K562 (cell line): ENCODE measurements around the gene INHBE. TPM values are rescaled to one million over a fixed set of nuclear protein-coding genes. Genes with fewer than 3 reads are reported as not detected.

Experiments
- C11orf30 ChIP-seq: fragments of 450-650 bp; IDR thresholded peaks from 2 replicates; pipeline ENCODE4 v1.6.1; 2016; ENCODE audit warnings: low read depth, mild to moderate bottlenecking
- CSDE1 ChIP-seq, 2 experiments: fragments of 450-650 bp; IDR thresholded peaks; 2 replicates each; pipeline ENCODE4 v1.6.1; 2016; ENCODE audit warnings: mild to moderate bottlenecking in 1 of 2
- DDX20 ChIP-seq: fragments of 450-650 bp; IDR thresholded peaks from 2 replicates; pipeline ENCODE4 v1.6.1; 2016; ENCODE audit warnings: missing genetic modification characterization, low read depth, mild to moderate bottlenecking, missing compliant biosample characterization, moderate library complexity
- EGR1 ChIP-seq: fragments of 450-650 bp; conservative IDR thresholded peaks from 2 replicates; pipeline ENCODE4 v1.6.1; 2017; ENCODE audit warnings: mild to moderate bottlenecking
- FOS ChIP-seq: IDR thresholded peaks from 3 replicates; pipeline ENCODE4 v1.6.1; 2011; ENCODE audit not compliant: insufficient read length; ENCODE audit errors: extremely low read depth
- FOSL1 ChIP-seq: fragments of 200-800 bp; sonication (Bioruptor generic); conservative IDR thresholded peaks from 2 replicates; pipeline ENCODE4 v1.6.1; 2016; ENCODE audit warnings: missing genetic modification characterization, missing compliant biosample characterization
- HNRNPH1 ChIP-seq: fragments of 200-400 bp; formaldehyde crosslinking; optimal IDR thresholded peaks from 2 replicates; pipeline ENCODE3; 2017; ENCODE audit warnings: low read depth, mild to moderate bottlenecking, low read length, moderate library complexity
- LEF1 ChIP-seq: fragments of 450-650 bp; IDR thresholded peaks from 2 replicates; pipeline ENCODE4 v1.6.1; 2016; ENCODE audit warnings: mild to moderate bottlenecking
- MAZ ChIP-seq, 2 experiments: fragments of 450-650 bp in 1 of 2; sonication (generic) in 1 of 2; formaldehyde crosslinking; IDR thresholded peaks in 1 of 2; conservative IDR thresholded peaks in 1 of 2; 2 replicates each; pipeline versions ENCODE4 v1.4.0 to v1.5.0; 2020; ENCODE audit warnings: mild to moderate bottlenecking in 1 of 2, missing genetic modification reagents in 1 of 2
- NFATC3 ChIP-seq: fragments of 450-650 bp; IDR thresholded peaks from 2 replicates; pipeline ENCODE4 v1.6.1; 2017; ENCODE audit warnings: mild to moderate bottlenecking
- PHF8 ChIP-seq: fragments of 200-600 bp; sonication (generic); IDR thresholded peaks from 2 replicates; pipeline ENCODE4 v1.6.1; 2012; ENCODE audit warnings: mixed run types, mild to moderate bottlenecking, inconsistent platforms, low read length, moderate library complexity, borderline replicate concordance
- SOX6 ChIP-seq: fragments of 450-650 bp; IDR thresholded peaks from 2 replicates; pipeline ENCODE4 v1.6.1; 2014; ENCODE audit warnings: mild to moderate bottlenecking
- ZSCAN29 ChIP-seq: fragments of 450-650 bp; IDR thresholded peaks from 2 replicates; pipeline ENCODE4 v1.6.1; 2017
- ZSCAN32 ChIP-seq: fragments of 450-650 bp; formaldehyde crosslinking; IDR thresholded peaks from 2 replicates; pipeline ENCODE4 v1.4.0; 2020; ENCODE audit warnings: mild to moderate bottlenecking, moderate library complexity
- polyA plus RNA-seq, 8 experiments: library from polyadenylated mRNA; depleted of rRNA in 4 of 8; stranded (reverse) in 5 of 8; unstranded in 3 of 8; fragments of >200 nt; fragmentation: Nextera tagmentation in 2 of 8; fragmentation: Illumina TruSeq in 1 of 8; extraction: Ambion mirVana in 2 of 8; extraction: Trizol in 1 of 8; gene quantifications; 2 replicates each; pipeline versions ENCODE4 v1.2.1 to v1.2.3, GENCODE V29; 2011 to 2014; ENCODE audit warnings: inconsistent platforms in 1 of 8, missing spikeins in 1 of 8
- total RNA-seq, 7 experiments: library from RNA; depleted of rRNA in 6 of 7; stranded (reverse); fragments of >200 nt in 6 of 7; fragmentation: Illumina TruSeq in 2 of 7; extraction: Trizol in 2 of 7; gene quantifications; 2 replicates each; pipeline versions ENCODE4 v1.2.1 to v1.2.3, GENCODE V29; 2011 to 2021; ENCODE audit warnings: low replicate concordance in 1 of 7
- TF ChIP-seq, protein P1 (sequence below): fragments of 450-650 bp; formaldehyde crosslinking; IDR thresholded peaks from 2 replicates; pipeline ENCODE4 v1.4.0; 2022; ENCODE audit warnings: missing genetic modification characterization
- TF ChIP-seq, protein P2 (sequence below): fragments of 200-800 bp; sonication (Bioruptor generic); IDR thresholded peaks from 2 replicates; pipeline ENCODE4 v1.6.1; 2016; ENCODE audit warnings: missing genetic modification characterization, missing compliant biosample characterization
- TF ChIP-seq, protein P3 (sequence below), 3 experiments: fragments of 200-800 bp in 1 of 3; fragments of 250-450 bp in 1 of 3; fragments of 450-650 bp in 1 of 3; sonication (Bioruptor Pico) in 1 of 3; sonication (Bioruptor generic) in 1 of 3; formaldehyde crosslinking in 1 of 3; IDR thresholded peaks; 2 replicates each; pipeline versions ENCODE4 v1.6.1 to v1.8.0; 2016 to 2022; ENCODE audit warnings: mild to moderate bottlenecking in 2 of 3, missing genetic modification characterization in 2 of 3, missing compliant biosample characterization in 1 of 3, moderate library complexity in 1 of 3

INHBE gene
- total and polyA plus RNA-seq, 9 of the 15 experiments (the other 6 are each of a cell fraction or from before 2014, with no cell fraction given): 0.94 to 9.9 (median 7.3) TPM

DNA sequence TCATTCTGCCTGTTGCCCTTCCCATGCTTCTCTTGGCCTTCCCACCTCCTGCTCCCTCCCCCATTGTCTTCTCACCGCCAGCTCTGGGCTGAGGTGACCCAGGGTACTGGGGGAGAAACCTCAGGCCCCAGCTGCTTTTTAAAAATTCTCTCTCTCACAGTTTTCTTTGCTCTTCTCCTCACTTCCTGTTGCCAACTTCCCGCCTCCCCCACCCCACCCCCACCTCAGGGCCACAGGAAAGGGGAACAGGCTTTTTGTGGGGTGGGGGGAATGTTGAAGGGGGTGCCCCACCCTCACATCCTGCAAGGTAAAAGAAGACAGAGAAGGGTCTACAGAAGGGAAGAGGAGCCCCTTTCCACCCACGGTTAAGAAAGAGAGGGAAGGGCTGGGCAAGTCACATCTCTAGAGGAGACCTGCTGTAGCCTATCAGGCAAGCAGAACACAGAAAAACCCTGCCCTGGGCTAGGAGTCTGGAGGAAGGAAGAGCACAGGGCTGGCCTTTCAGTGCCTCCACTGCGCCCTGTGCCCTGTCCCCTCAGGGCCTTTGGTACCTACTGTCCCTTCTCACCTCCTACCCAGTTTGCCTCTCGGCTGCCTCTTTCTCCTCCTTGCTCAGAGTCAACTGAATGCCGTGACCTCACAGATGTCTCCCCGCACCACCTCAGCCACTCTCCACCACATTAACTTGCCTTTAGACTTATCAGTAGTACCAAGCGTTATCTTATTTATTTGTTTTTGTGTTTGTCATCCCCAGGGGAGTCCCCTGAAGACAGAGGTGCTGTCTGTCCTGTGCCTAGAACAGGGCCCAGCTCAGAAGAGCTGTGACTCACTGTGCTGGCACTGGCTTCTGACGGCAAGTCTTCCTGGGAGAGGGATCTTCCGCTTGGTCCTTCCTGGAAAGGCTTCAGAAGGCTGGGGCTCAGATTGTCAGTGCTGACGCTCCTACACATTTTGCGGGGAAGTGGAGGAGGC, 22.9 kb downstream of the INHBE start (continued):
- TF ChIP-seq EGR1 (peak; percentile 28; the same call in 1 of the 2 replicates), PHF8 (peak; percentile 24; the same call in 1 of the 2 replicates), ZSCAN32 (no peak), HNRNPH1 (no peak), MAZ (CRISPR knock-in tag; conservative IDR thresholded peaks at IDR 0.05 in 1 of 2, IDR thresholded peaks at IDR 0.05 in 1 of 2) (peak; percentile 6 to 16; a peak in 1 of 4 replicates), C11orf30 (no peak), LEF1 (peak; percentile 10; the same call in 1 of the 2 replicates), FOS (no peak), FOSL1 (tag) (peak; percentile 73), ZSCAN29 (no peak), SOX6 (0 out of 2 replicates have a peak, but pooled peaks have one; percentile 9), NFATC3 (no peak), DDX20 (no peak), CSDE1 (IDR thresholded peaks at IDR 0.05) (no peak)
- TF ChIP-seq, protein P1, sequence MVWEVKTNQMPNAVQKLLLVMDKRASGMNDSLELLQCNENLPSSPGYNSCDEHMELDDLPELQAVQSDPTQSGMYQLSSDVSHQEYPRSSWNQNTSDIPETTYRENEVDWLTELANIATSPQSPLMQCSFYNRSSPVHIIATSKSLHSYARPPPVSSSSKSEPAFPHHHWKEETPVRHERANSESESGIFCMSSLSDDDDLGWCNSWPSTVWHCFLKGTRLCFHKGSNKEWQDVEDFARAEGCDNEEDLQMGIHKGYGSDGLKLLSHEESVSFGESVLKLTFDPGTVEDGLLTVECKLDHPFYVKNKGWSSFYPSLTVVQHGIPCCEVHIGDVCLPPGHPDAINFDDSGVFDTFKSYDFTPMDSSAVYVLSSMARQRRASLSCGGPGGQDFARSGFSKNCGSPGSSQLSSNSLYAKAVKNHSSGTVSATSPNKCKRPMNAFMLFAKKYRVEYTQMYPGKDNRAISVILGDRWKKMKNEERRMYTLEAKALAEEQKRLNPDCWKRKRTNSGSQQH (CRISPR knock-in tag): no peak
- TF ChIP-seq, protein P2, sequence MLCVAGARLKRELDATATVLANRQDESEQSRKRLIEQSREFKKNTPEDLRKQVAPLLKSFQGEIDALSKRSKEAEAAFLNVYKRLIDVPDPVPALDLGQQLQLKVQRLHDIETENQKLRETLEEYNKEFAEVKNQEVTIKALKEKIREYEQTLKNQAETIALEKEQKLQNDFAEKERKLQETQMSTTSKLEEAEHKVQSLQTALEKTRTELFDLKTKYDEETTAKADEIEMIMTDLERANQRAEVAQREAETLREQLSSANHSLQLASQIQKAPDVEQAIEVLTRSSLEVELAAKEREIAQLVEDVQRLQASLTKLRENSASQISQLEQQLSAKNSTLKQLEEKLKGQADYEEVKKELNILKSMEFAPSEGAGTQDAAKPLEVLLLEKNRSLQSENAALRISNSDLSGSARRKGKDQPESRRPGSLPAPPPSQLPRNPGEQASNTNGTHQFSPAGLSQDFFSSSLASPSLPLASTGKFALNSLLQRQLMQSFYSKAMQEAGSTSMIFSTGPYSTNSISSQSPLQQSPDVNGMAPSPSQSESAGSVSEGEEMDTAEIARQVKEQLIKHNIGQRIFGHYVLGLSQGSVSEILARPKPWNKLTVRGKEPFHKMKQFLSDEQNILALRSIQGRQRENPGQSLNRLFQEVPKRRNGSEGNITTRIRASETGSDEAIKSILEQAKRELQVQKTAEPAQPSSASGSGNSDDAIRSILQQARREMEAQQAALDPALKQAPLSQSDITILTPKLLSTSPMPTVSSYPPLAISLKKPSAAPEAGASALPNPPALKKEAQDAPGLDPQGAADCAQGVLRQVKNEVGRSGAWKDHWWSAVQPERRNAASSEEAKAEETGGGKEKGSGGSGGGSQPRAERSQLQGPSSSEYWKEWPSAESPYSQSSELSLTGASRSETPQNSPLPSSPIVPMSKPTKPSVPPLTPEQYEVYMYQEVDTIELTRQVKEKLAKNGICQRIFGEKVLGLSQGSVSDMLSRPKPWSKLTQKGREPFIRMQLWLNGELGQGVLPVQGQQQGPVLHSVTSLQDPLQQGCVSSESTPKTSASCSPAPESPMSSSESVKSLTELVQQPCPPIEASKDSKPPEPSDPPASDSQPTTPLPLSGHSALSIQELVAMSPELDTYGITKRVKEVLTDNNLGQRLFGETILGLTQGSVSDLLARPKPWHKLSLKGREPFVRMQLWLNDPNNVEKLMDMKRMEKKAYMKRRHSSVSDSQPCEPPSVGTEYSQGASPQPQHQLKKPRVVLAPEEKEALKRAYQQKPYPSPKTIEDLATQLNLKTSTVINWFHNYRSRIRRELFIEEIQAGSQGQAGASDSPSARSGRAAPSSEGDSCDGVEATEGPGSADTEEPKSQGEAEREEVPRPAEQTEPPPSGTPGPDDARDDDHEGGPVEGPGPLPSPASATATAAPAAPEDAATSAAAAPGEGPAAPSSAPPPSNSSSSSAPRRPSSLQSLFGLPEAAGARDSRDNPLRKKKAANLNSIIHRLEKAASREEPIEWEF: no peak
- TF ChIP-seq, protein P3, sequence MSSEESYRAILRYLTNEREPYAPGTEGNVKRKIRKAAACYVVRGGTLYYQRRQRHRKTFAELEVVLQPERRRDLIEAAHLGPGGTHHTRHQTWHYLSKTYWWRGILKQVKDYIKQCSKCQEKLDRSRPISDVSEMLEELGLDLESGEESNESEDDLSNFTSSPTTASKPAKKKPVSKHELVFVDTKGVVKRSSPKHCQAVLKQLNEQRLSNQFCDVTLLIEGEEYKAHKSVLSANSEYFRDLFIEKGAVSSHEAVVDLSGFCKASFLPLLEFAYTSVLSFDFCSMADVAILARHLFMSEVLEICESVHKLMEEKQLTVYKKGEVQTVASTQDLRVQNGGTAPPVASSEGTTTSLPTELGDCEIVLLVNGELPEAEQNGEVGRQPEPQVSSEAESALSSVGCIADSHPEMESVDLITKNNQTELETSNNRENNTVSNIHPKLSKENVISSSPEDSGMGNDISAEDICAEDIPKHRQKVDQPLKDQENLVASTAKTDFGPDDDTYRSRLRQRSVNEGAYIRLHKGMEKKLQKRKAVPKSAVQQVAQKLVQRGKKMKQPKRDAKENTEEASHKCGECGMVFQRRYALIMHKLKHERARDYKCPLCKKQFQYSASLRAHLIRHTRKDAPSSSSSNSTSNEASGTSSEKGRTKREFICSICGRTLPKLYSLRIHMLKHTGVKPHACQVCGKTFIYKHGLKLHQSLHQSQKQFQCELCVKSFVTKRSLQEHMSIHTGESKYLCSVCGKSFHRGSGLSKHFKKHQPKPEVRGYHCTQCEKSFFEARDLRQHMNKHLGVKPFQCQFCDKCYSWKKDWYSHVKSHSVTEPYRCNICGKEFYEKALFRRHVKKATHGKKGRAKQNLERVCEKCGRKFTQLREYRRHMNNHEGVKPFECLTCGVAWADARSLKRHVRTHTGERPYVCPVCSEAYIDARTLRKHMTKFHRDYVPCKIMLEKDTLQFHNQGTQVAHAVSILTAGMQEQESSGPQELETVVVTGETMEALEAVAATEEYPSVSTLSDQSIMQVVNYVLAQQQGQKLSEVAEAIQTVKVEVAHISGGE (CRISPR knock-in tag; IDR thresholded peaks at IDR 0.05): peak in 1 of 3 experiments; percentile 59; a peak in 2 of 6 replicates
